Esophagus muscularis mucosa (tissue), 4 donors: ENCODE results near the gene YAF2. TPM values are rescaled to one million over a fixed set of nuclear protein-coding genes. Genes with fewer than 3 reads are reported as not detected.

Source experiments
- DNase-seq: peaks from one replicate; pipeline ENCODE4 v3.0.0-alpha.2; 2017; ENCODE audit errors: extremely low spot score
- H3K27ac ChIP-seq, 4 donors: fragments of 200-600 bp; sonication (generic); replicated peaks in 1 of 4; 1 replicate in 3 of 4; 2 replicates in 1 of 4; pipeline ENCODE4 v1.5.1; 2016 to 2019; ENCODE audit warnings: mild to moderate bottlenecking in 1 of 4
- H3K27me3 ChIP-seq, 4 donors: fragments of 200-600 bp; sonication (generic); one replicate each; pipeline versions ENCODE4 v1.5.1 to v1.6.0; 2016 to 2019
- H3K36me3 ChIP-seq, 4 donors: fragments of 200-600 bp; sonication (generic); one replicate each; pipeline ENCODE4 v1.5.1; 2016 to 2019
- H3K4me1 ChIP-seq, 4 donors: fragments of 200-600 bp; sonication (generic); one replicate each; pipeline ENCODE4 v1.5.1; 2016 to 2019
- H3K4me3 ChIP-seq, 4 donors: fragments of 200-600 bp; sonication (generic); 1 replicate in 2 of 4; 2 replicates in 2 of 4; pipeline ENCODE4 v1.5.1; 2016 to 2019; ENCODE audit warnings: mild to moderate bottlenecking in 4 of 4, moderate library complexity in 1 of 4
- H3K9me3 ChIP-seq, 4 donors: fragments of 200-600 bp; sonication (generic); 1 replicate in 3 of 4; 2 replicates in 1 of 4; pipeline ENCODE4 v1.5.1; 2016 to 2019
- EP300 ChIP-seq: sonication (generic); formaldehyde crosslinking; IDR thresholded peaks from one replicate; pipeline ENCODE4 v1.6.1; 2017; ENCODE audit warnings: antibody characterized with exemption
- POLR2A ChIP-seq: fragments of 450-650 bp; IDR thresholded peaks from one replicate; pipeline ENCODE4 v1.6.1; 2017; ENCODE audit warnings: antibody characterized with exemption, moderate library complexity, mild to moderate bottlenecking, low read depth
- POLR2AphosphoS5 ChIP-seq, 2 donors: sonication (generic); formaldehyde crosslinking; IDR thresholded peaks; one replicate each; pipeline ENCODE4 v1.6.1; 2017; ENCODE audit warnings: antibody characterized with exemption in 2 of 2
- WGBS: methylation state at CpG from one replicate; pipeline ENCODE4 v1.1.5; 2018; 5-methylcytosine and 5-hydroxymethylcytosine counted together
- intact Hi-C: fragments of 100-400 bp; cut with DNase I; formaldehyde crosslinking; loops from one replicate; pipeline ENCODE4 v1.15.1; 2023
- total RNA-seq, 4 donors: library from RNA; depleted of rRNA; stranded (reverse); fragments of >200 nt; gene quantifications; one replicate each; pipeline versions ENCODE4 v1.1.0 to v1.2.1, GENCODE V29; 2016
- TF ChIP-seq, protein P1 (sequence below), 3 experiments: fragments of 200-600 bp in 2 of 3; fragments of 450-650 bp in 1 of 3; sonication (generic) in 2 of 3; IDR thresholded peaks; one replicate each; pipeline ENCODE4 v1.5.1; 2017 to 2019; ENCODE audit warnings: antibody characterized with exemption in 3 of 3, mild to moderate bottlenecking in 2 of 3, moderate library complexity in 1 of 3

Gene YAF2
- total RNA-seq, 4 donors from 2014 or later: 16.8 to 30.3 (median 20.4) TPM

- DNase-seq: no peak
- Histone ChIP-seq H3K4me3 (no peak overlapping the region), H3K27me3 (no peaks in the 10 kb centered on the region), H3K27ac (no peak overlapping the region), H3K9me3 (no peaks in the 10 kb centered on the region), H3K36me3 (peaks cover 0 to 10% (median 4%) of the 10 kb centered on the region in 4 donors), H3K4me1 (peaks cover 0 to 9% (median 0%) of the 10 kb centered on the region in 4 donors)
- intact Hi-C loops: no loop called here
- TF ChIP-seq POLR2AphosphoS5 (IDR thresholded peaks at IDR 0.05): no peak
- TF ChIP-seq EP300: no peak
- 71% methylated on average over 2 of the region's 2 CpGs for WGBS
Observed at GRCh38 chr12:42187799-42188198, 50.2 kb downstream of the YAF2 start.

- 84% methylated on average over 2 of the region's 2 CpGs for WGBS
Observed at GRCh38 chr12:42186793-42187192, 51.3 kb downstream of the YAF2 start.

GRCh38 chr12:42182394-42182793, 55.7 kb downstream of the YAF2 start:
- H3K36me3 ChIP-seq: peaks cover 0 to 22% (median 0%) of the 10 kb centered on the region in 4 donors
- no peaks in the 10 kb centered on the region for H3K9me3 ChIP-seq
- no peak for DNase-seq
- WGBS: 78% methylated on average over 2 of the region's 2 CpGs
- H3K27me3 ChIP-seq: no peaks in the 10 kb centered on the region
- intact Hi-C loops: no loop called here
- H3K4me3 ChIP-seq: no peak overlapping the region
- H3K4me1 ChIP-seq: peaks cover 0 to 16% (median 0%) of the 10 kb centered on the region in 4 donors
- TF ChIP-seq POLR2A (no peak), EP300 (no peak), POLR2AphosphoS5 (IDR thresholded peaks at IDR 0.05) (no peak)
- TF ChIP-seq, protein P1, sequence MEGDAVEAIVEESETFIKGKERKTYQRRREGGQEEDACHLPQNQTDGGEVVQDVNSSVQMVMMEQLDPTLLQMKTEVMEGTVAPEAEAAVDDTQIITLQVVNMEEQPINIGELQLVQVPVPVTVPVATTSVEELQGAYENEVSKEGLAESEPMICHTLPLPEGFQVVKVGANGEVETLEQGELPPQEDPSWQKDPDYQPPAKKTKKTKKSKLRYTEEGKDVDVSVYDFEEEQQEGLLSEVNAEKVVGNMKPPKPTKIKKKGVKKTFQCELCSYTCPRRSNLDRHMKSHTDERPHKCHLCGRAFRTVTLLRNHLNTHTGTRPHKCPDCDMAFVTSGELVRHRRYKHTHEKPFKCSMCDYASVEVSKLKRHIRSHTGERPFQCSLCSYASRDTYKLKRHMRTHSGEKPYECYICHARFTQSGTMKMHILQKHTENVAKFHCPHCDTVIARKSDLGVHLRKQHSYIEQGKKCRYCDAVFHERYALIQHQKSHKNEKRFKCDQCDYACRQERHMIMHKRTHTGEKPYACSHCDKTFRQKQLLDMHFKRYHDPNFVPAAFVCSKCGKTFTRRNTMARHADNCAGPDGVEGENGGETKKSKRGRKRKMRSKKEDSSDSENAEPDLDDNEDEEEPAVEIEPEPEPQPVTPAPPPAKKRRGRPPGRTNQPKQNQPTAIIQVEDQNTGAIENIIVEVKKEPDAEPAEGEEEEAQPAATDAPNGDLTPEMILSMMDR (IDR thresholded peaks at IDR 0.05): no peak
- H3K27ac ChIP-seq: no peak overlapping the region

More at GRCh38 chr12:42186793-42187192, 51.3 kb downstream of the YAF2 start:
- H3K36me3 ChIP-seq: peaks cover 0 to 9% (median under 1%) of the 10 kb centered on the region in 4 donors
- H3K4me1 ChIP-seq: peaks cover 0 to 15% (median 0%) of the 10 kb centered on the region in 4 donors
- H3K27ac ChIP-seq: no peak overlapping the region
- TF ChIP-seq, protein P1 (IDR thresholded peaks at IDR 0.05): no peak
- TF ChIP-seq EP300 (no peak), POLR2AphosphoS5 (IDR thresholded peaks at IDR 0.05) (no peak), POLR2A (no peak)
- no peak overlapping the region for H3K4me3 ChIP-seq
- intact Hi-C loops: no loop called here
- no peaks in the 10 kb centered on the region for H3K27me3 ChIP-seq
- no peaks in the 10 kb centered on the region for H3K9me3 ChIP-seq
- DNase-seq: no peak

GRCh38 chr12:42180990-42181596, 57.0 kb downstream of the YAF2 start:
- WGBS: 63% methylated on average over 2 of the region's 2 CpGs
- peaks cover 0 to 28% (median 0%) of the 10 kb centered on the region in 4 donors for H3K36me3 ChIP-seq
- peaks cover 0 to 16% (median 0%) of the 10 kb centered on the region in 4 donors for H3K4me1 ChIP-seq
- DNase-seq: no peak
- TF ChIP-seq EP300 (no peak), POLR2AphosphoS5 (IDR thresholded peaks at IDR 0.05) (no peak)
- TF ChIP-seq, protein P1 (IDR thresholded peaks at IDR 0.05): no peak
- H3K27me3 ChIP-seq: no peaks in the 10 kb centered on the region
- H3K4me3 ChIP-seq: no peak overlapping the region
- H3K27ac ChIP-seq: no peak overlapping the region
- no peaks in the 10 kb centered on the region for H3K9me3 ChIP-seq
- intact Hi-C loops: no loop called here

- 96% methylated on average over 2 of the region's 2 CpGs for WGBS
- intact Hi-C loops: no loop called here
- H3K36me3 ChIP-seq: peaks cover 0 to 19% (median 0%) of the 10 kb centered on the region in 4 donors
- no peaks in the 10 kb centered on the region for H3K9me3 ChIP-seq
- peaks cover 0 to 15% (median 0%) of the 10 kb centered on the region in 4 donors for H3K4me1 ChIP-seq
- H3K27ac ChIP-seq: no peak overlapping the region
- DNase-seq: no peak
- no peak overlapping the region for H3K4me3 ChIP-seq
- no peaks in the 10 kb centered on the region for H3K27me3 ChIP-seq
- TF ChIP-seq, protein P1 (IDR thresholded peaks at IDR 0.05): no peak
- no peak for TF ChIP-seq POLR2A
- no peak for TF ChIP-seq POLR2AphosphoS5 (IDR thresholded peaks at IDR 0.05)
- no peak for TF ChIP-seq EP300
Observed at GRCh38 chr12:42178101-42178500, 59.9 kb downstream of the YAF2 start.
